Measurements from ENCODE around the gene TENT5C.

TENT5C gene

DNA sequence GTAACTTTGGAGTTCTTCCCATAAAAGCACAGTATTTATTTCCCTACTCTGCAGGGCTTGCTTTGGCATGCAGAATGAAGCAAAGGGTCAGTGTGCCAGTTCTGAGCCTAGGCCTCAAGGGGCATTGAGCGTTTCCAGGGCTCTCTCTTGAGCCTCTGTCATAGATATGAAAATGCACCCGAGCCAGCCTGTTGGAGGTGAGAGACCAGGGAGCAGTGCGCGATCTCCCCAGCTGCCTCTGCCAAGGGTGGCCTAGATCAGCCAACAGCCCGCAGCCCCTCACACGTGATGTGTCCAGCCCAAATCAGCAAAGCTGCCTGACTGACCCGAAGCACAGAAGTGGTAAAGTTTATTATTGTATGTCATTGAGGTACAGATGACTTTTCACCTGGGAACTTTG, 63.7 kb downstream of the TENT5C start:
- Histone ChIP-seq H3K9me3 (ENCODE audit: control insufficient read depth, low read length) (no peaks in the 10 kb centered on the region), H4K8ac (ENCODE audit: low read length) (no peak overlapping the region), H3K27ac (ENCODE audit: low read length, poor library complexity, severe bottlenecking) (no peak overlapping the region), H3K4me1 (ENCODE audit: control insufficient read depth, insufficient read depth, low read depth, low read length) (peaks cover 3% of the 10 kb centered on the region), H4K91ac (ENCODE audit: low read length) (no peak overlapping the region), H3K14ac (ENCODE audit: low read length in 2 of 2) (no peak overlapping the region), H2BK12ac (ENCODE audit: low read length in 2 of 2) (no peak overlapping the region), H3K27me3 (ENCODE audit: control insufficient read depth in 1 of 2, insufficient read depth in 1 of 2, low read length in 2 of 2) (peaks cover 0 to 5% of the 10 kb centered on the region in 2 experiments), H2BK5ac (ENCODE audit: low read depth, low read length, poor library complexity, severe bottlenecking) (no peak overlapping the region), H3K23ac (ENCODE audit: low read length in 2 of 2) (no peak overlapping the region), H3K4me2 (ENCODE audit: low read length, poor library complexity, severe bottlenecking) (no peak overlapping the region), H2AK5ac (ENCODE audit: low read length, severe bottlenecking) (no peak overlapping the region), H2BK15ac (ENCODE audit: low read depth, poor library complexity, severe bottlenecking) (peak overlapping the region; percentile 1), H3K18ac (ENCODE audit: low read depth in 1 of 2, low read length in 2 of 2) (no peak overlapping the region), H3K36me3 (ENCODE audit: control insufficient read depth in 1 of 2, insufficient read depth in 2 of 2, low read depth in 1 of 2, low read length in 2 of 2) (no peaks in the 10 kb centered on the region), H3K79me1 (replicated peaks; ENCODE audit: low read length, poor library complexity, severe bottlenecking) (no peaks in the 10 kb centered on the region), H2BK120ac (ENCODE audit: low read depth, low read length) (no peak overlapping the region), H2AFZ (ENCODE audit: low read depth, low read length) (no peak overlapping the region), H3K4ac (ENCODE audit: low read depth in 1 of 2, low read length in 2 of 2) (no peak overlapping the region), H3K9ac (ENCODE audit: low read length) (no peak overlapping the region), H3K4me3 (ENCODE audit: insufficient read depth in 1 of 2, low read depth in 1 of 2, low read length in 2 of 2) (no peak overlapping the region)
- DNase-seq: no peak
- 98% methylated on average over 7 of the region's 7 CpGs for WGBS

DNA sequence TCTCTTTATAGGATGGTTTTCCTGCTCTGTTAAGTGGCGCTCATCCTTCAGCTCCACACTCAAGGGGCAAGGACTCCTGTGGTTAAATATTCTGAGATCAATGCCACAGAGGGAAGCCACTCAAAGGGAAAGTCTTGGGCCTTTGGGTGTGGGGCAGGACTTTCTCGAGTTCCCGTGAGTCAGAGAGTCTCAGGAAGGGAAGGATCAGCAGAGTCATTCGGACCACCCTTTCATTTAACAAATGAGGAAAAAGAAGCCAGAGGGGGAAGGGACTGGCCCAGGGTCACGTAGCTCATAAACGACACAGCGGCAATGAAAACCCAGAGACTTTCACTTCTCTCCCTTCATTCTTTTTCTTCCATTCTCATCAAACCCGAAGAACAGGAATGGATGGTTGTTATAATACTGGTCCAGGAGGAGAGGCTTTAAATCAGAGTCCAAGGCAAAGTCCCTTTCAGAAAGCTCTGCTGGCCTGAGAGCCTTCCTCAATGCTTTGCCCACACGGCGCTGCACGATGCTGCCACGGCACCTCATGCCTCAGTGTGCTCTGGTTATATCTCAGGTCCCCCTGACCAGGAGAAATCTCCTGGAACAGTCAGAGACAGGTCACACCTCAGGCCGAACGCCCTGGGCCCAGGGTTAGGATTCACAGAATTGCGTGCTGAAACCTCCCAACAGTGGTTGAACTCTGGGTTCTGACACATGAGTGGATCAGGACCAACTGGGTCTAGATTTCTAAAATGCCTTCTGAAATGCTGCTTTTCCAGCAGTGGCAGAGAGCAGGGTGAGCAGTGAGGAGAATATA, 65.3 kb downstream of the TENT5C start:
- Histone ChIP-seq H3K4me2 (ENCODE audit: low read length, poor library complexity, severe bottlenecking) (no peak overlapping the region), H3K79me1 (replicated peaks; ENCODE audit: low read length, poor library complexity, severe bottlenecking) (no peaks in the 10 kb centered on the region), H3K23ac (ENCODE audit: low read length in 2 of 2) (no peak overlapping the region), H2BK5ac (ENCODE audit: low read depth, low read length, poor library complexity, severe bottlenecking) (no peak overlapping the region), H2AK5ac (ENCODE audit: low read length, severe bottlenecking) (no peak overlapping the region), H3K27me3 (ENCODE audit: control insufficient read depth in 1 of 2, insufficient read depth in 1 of 2, low read length in 2 of 2) (peaks cover 0 to 10% of the 10 kb centered on the region in 2 experiments), H3K18ac (ENCODE audit: low read depth in 1 of 2, low read length in 2 of 2) (no peak overlapping the region), H4K91ac (ENCODE audit: low read length) (no peak overlapping the region), H2BK15ac (ENCODE audit: low read depth, poor library complexity, severe bottlenecking) (no peak overlapping the region), H3K9ac (ENCODE audit: low read length) (no peak overlapping the region), H3K4ac (ENCODE audit: low read depth in 1 of 2, low read length in 2 of 2) (no peak overlapping the region), H3K14ac (ENCODE audit: low read length in 2 of 2) (no peak overlapping the region), H3K9me3 (ENCODE audit: control insufficient read depth, low read length) (no peaks in the 10 kb centered on the region), H3K4me3 (ENCODE audit: insufficient read depth in 1 of 2, low read depth in 1 of 2, low read length in 2 of 2) (no peak overlapping the region), H4K8ac (ENCODE audit: low read length) (no peak overlapping the region), H3K27ac (ENCODE audit: low read length, poor library complexity, severe bottlenecking) (no peak overlapping the region), H2AFZ (ENCODE audit: low read depth, low read length) (no peak overlapping the region), H3K4me1 (ENCODE audit: control insufficient read depth, insufficient read depth, low read depth, low read length) (peaks cover 3% of the 10 kb centered on the region), H2BK12ac (ENCODE audit: low read length in 2 of 2) (peak overlapping the region in 1 of 2 experiments; percentile 2), H2BK120ac (ENCODE audit: low read depth, low read length) (no peak overlapping the region), H3K36me3 (ENCODE audit: control insufficient read depth in 1 of 2, insufficient read depth in 2 of 2, low read depth in 1 of 2, low read length in 2 of 2) (no peaks in the 10 kb centered on the region)
- 95% methylated on average over 10 of the region's 15 CpGs for WGBS
- DNase-seq: no peak

DNA sequence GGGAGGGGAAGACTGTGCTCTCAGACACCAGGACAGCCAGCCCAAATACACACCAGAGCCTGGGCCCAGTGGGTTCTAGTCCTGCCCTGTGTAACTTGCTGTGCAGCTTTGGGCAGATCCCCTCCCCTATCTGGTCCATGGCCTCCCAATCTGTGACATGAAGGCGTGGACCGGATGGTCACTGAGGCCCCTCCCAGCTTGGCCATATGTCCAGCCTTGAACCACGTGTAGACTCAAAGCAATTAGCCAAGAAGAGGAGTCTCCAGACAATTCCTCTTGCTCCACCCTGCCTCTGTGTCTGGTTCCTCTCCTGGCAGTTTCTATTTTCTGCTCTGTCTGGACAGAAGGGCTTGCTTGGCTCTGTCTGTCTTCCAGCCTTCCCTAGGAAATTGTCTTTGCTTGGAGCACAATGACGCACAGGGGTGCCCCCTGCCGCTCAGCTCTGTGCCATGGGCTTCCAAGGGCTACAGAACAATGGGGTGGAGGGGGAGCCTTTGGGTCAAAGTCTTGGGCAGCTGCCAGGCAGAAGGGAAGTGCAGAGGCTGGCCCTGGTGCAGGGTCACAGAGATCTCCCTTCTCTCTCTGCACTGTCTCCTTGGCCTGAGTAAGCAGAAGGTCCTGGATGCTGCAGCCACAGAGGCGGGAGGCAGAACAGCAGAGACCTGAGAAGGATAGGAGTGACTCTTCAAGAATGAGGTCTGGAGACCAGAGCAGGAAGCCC, 66.1 kb downstream of the TENT5C start:
- H3K9ac ChIP-seq (ENCODE audit: low read length): no peak overlapping the region
- H3K4me2 ChIP-seq (ENCODE audit: low read length, poor library complexity, severe bottlenecking): no peak overlapping the region
- H3K36me3 ChIP-seq (ENCODE audit: control insufficient read depth in 1 of 2, insufficient read depth in 2 of 2, low read depth in 1 of 2, low read length in 2 of 2): no peaks in the 10 kb centered on the region
- H4K91ac ChIP-seq (ENCODE audit: low read length): no peak overlapping the region
- H4K8ac ChIP-seq (ENCODE audit: low read length): no peak overlapping the region
- H2AK5ac ChIP-seq (ENCODE audit: low read length, severe bottlenecking): no peak overlapping the region
- H2BK5ac ChIP-seq (ENCODE audit: low read depth, low read length, poor library complexity, severe bottlenecking): no peak overlapping the region
- H3K4ac ChIP-seq (ENCODE audit: low read depth in 1 of 2, low read length in 2 of 2): no peak overlapping the region
- peak overlapping the region; percentile 4 to 23 for H3K18ac ChIP-seq (ENCODE audit: low read depth in 1 of 2, low read length in 2 of 2)
- peak overlapping the region in 1 of 2 experiments; percentile 2 for H2BK12ac ChIP-seq (ENCODE audit: low read length in 2 of 2)
- H3K4me3 ChIP-seq (ENCODE audit: insufficient read depth in 1 of 2, low read depth in 1 of 2, low read length in 2 of 2): no peak overlapping the region
- H3K9me3 ChIP-seq (ENCODE audit: control insufficient read depth, low read length): no peaks in the 10 kb centered on the region
- no peak overlapping the region for H3K23ac ChIP-seq (ENCODE audit: low read length in 2 of 2)
- H3K14ac ChIP-seq (ENCODE audit: low read length in 2 of 2): no peak overlapping the region
- H2BK15ac ChIP-seq (ENCODE audit: low read depth, poor library complexity, severe bottlenecking): peak overlapping the region; percentile 37
- no peaks in the 10 kb centered on the region for H3K79me1 ChIP-seq (replicated peaks; ENCODE audit: low read length, poor library complexity, severe bottlenecking)
- no peak overlapping the region for H3K27ac ChIP-seq (ENCODE audit: low read length, poor library complexity, severe bottlenecking)
- H2AFZ ChIP-seq (ENCODE audit: low read depth, low read length): no peak overlapping the region
- peaks cover 3% of the 10 kb centered on the region for H3K4me1 ChIP-seq (ENCODE audit: control insufficient read depth, insufficient read depth, low read depth, low read length)
- peak; percentile 69 for DNase-seq
- H2BK120ac ChIP-seq (ENCODE audit: low read depth, low read length): no peak overlapping the region
- peaks cover 6 to 10% of the 10 kb centered on the region in 2 experiments for H3K27me3 ChIP-seq (ENCODE audit: control insufficient read depth in 1 of 2, insufficient read depth in 1 of 2, low read length in 2 of 2)
- WGBS: 75% methylated on average over 6 of the region's 6 CpGs

DNA sequence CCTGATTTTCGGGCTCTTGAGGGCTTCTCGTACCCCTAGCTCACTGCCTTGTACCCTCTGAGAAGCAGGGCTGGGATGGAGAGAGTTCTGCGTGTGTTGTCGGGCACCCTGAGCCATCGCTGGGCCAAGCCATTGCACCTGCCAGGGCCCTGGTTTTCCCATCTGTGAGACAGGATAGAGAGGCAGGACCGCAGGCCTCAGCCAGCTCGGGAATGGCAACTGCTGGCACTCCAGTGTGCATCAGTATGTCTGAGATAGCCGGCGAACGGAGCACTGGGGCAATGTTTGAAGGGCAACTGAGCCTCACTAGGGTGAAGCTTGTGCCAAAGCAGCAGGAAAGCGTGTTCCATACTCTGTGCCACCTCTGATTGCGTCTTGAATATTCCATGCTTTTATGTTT, 66.9 kb downstream of the TENT5C start:
- Histone ChIP-seq H3K18ac (ENCODE audit: low read depth in 1 of 2, low read length in 2 of 2) (no peak overlapping the region), H2AK5ac (ENCODE audit: low read length, severe bottlenecking) (no peak overlapping the region), H3K27ac (ENCODE audit: low read length, poor library complexity, severe bottlenecking) (no peak overlapping the region), H3K9me3 (ENCODE audit: control insufficient read depth, low read length) (no peaks in the 10 kb centered on the region), H2AFZ (ENCODE audit: low read depth, low read length) (no peak overlapping the region), H3K36me3 (ENCODE audit: control insufficient read depth in 1 of 2, insufficient read depth in 2 of 2, low read depth in 1 of 2, low read length in 2 of 2) (no peaks in the 10 kb centered on the region), H2BK15ac (ENCODE audit: low read depth, poor library complexity, severe bottlenecking) (no peak overlapping the region), H3K4ac (ENCODE audit: low read depth in 1 of 2, low read length in 2 of 2) (peak overlapping the region in 1 of 2 experiments; percentile 13), H3K23ac (ENCODE audit: low read length in 2 of 2) (no peak overlapping the region), H3K27me3 (ENCODE audit: control insufficient read depth in 1 of 2, insufficient read depth in 1 of 2, low read length in 2 of 2) (peaks cover 6 to 10% of the 10 kb centered on the region in 2 experiments), H4K91ac (ENCODE audit: low read length) (no peak overlapping the region), H3K14ac (ENCODE audit: low read length in 2 of 2) (no peak overlapping the region), H4K8ac (ENCODE audit: low read length) (no peak overlapping the region), H2BK120ac (ENCODE audit: low read depth, low read length) (no peak overlapping the region), H3K4me3 (ENCODE audit: insufficient read depth in 1 of 2, low read depth in 1 of 2, low read length in 2 of 2) (no peak overlapping the region), H3K4me1 (ENCODE audit: control insufficient read depth, insufficient read depth, low read depth, low read length) (peaks cover 3% of the 10 kb centered on the region), H3K79me1 (replicated peaks; ENCODE audit: low read length, poor library complexity, severe bottlenecking) (no peaks in the 10 kb centered on the region), H2BK12ac (ENCODE audit: low read length in 2 of 2) (peak overlapping the region in 1 of 2 experiments; percentile 59), H2BK5ac (ENCODE audit: low read depth, low read length, poor library complexity, severe bottlenecking) (no peak overlapping the region), H3K9ac (ENCODE audit: low read length) (no peak overlapping the region), H3K4me2 (ENCODE audit: low read length, poor library complexity, severe bottlenecking) (no peak overlapping the region)
- 96% methylated on average over 12 of the region's 12 CpGs for WGBS
- no peak for DNase-seq

Data from mesenchymal stem cell (in vitro differentiated cells and primary cell).